Heart left ventricle (tissue), 13 donors: ENCODE results near the gene DNM2.

Experiments used
- POLR2A ChIP-seq, 2 donors: fragments of 450-650 bp; IDR thresholded peaks; one replicate each; pipeline ENCODE4 v1.6.1; 2017; ENCODE audit warnings: antibody characterized with exemption in 2 of 2, mild to moderate bottlenecking in 2 of 2, moderate library complexity in 2 of 2
- TF ChIP-seq, protein P1 (sequence below), 12 donors: fragments of 200-600 bp; sonication (generic) in 4 of 12; IDR thresholded peaks; one replicate each; pipeline versions ENCODE4 v1.5.0 to v1.8.0; 2018 to 2022; ENCODE audit warnings: antibody characterized with exemption in 12 of 12, mild to moderate bottlenecking in 5 of 12
- donor health status: ischemic (EF 13 %, LVEDD 7.1; RV severe dilation, severe dysfunction).
- donor health status: DM: no; HTN: yes; CAD: no.
- donor health status: DM: no; HTN: no; CAD: no.
- donor health status: ischemic (EF 25% LVEDD 6.9; RV normal size, moderate dysfunction).
- donor health status: ischemic (EF 25% LVEDD 5.7; RV mildly dilated, moderate dysfunction).
- donor health status: ischemic (EF 35%, LVEDD 5.7; RV mildly dilated, moderate dysfunction).
- donor health status: nonischemic (EF 11% LVEDD 7.7; RV severe dilation, severe dysfunction).
- donor health status: DM: yes; HTN: yes; CAD: no.
- donor health status: PGD.
- donor health status: ischemic (EF 29% LVEDD 5.4; RV normal size, mild dysfunction).
- donor health status: nonischemic (EF 23%, LVEDD 6.1; RV moderate dilation, normal function).

DNA sequence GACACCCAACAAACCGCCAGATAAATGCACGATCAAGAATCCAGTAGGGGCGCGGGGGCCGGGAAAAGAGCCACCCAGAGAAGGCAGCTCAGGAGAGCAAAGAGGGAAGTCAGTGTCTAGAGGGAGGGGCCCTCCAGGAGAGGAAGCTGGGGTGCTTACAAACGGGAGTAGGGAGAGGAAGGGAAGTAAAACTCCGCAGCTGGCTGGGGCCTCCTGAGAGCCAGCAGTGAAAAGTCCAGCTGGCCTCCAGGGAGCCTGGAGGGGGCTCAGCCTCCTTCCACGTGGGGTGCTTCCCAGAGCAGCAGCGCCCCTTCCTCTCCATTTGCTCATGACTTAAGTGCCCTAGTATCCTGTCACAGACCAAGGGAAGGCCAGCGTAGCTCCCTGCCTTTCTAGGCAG, 66.4 kb downstream of the DNM2 start:
- TF ChIP-seq POLR2A (IDR thresholded peaks at IDR 0.05) = no peak
- TF ChIP-seq, protein P1, sequence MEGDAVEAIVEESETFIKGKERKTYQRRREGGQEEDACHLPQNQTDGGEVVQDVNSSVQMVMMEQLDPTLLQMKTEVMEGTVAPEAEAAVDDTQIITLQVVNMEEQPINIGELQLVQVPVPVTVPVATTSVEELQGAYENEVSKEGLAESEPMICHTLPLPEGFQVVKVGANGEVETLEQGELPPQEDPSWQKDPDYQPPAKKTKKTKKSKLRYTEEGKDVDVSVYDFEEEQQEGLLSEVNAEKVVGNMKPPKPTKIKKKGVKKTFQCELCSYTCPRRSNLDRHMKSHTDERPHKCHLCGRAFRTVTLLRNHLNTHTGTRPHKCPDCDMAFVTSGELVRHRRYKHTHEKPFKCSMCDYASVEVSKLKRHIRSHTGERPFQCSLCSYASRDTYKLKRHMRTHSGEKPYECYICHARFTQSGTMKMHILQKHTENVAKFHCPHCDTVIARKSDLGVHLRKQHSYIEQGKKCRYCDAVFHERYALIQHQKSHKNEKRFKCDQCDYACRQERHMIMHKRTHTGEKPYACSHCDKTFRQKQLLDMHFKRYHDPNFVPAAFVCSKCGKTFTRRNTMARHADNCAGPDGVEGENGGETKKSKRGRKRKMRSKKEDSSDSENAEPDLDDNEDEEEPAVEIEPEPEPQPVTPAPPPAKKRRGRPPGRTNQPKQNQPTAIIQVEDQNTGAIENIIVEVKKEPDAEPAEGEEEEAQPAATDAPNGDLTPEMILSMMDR (IDR thresholded peaks at IDR 0.05) = no peak
